ENCODE measurements around the gene IGSF6.
"Not testable (repeated sequence)": the region's sequence is repeated elsewhere in the genome, so short reads cannot be mapped to it uniquely, and the experiment has no call there.

Gene IGSF6

DNA sequence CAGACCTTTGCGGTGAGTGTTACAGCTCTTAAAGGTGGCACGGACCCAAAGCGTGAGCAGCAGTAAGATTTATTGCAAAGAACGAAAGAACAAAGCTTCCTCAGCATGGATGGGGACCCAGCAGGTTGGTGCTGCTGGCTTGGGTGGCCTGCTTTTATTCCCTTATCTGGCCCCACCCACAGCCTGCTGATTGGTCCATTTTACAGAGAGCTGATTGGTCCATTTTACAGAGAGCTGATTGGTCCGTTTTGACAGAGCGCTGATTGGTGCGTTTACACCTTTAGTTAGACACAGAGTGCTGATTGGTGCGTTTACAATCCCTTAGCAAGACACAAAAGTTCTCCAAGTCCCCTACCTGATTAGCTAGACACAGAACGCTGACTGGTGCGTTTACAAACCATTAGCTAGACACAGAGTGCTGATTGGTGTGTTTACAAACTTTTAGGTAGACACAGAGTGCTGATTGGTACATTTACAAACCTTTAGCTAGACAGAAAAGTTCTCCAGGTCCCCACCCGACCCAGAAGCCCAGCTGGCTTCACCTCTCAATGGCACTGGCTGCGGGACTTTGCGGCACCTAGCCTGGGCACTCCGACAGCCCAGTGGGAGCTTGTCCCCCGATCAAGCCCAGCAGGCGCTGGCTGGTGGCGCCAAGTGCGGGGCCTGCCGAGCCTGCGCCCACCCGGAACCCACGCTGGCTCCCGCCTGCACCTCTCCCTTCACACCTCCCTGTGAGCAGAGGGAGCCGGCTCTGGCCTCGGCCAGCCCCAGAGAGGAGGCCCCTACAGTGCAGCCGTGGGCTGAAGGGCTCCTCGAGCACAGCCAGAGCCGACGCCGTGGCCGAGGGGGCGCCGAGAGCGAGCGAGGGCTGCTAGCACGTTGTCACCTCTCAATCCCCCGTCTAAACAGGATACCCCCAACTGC, 22.5 kb downstream of the IGSF6 start:
- not testable (repeated sequence) for DNase-seq (ENCODE audit: low read depth in 2 of 2)

DNA sequence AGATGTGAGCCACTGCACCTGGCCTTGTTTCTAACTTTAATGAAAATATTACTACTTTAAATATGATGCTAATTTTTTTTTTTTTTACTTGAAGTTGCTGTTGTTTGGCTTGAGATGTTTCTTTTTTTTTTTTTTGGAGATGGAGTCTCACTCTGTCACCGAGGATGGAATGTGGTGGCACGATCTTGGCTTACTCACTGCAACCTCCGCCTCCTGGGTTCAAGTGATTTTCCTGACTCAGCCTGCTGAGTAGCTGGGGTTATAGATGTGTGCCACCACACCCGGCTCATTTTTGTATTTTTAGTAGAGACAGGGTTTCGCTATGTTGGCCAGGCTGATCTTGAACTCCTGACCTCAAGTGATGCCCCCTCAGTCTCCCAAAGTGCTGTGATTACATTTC, 23.6 kb downstream of the IGSF6 start:
- DNase-seq (ENCODE audit: low read depth in 2 of 2): no peak

DNA sequence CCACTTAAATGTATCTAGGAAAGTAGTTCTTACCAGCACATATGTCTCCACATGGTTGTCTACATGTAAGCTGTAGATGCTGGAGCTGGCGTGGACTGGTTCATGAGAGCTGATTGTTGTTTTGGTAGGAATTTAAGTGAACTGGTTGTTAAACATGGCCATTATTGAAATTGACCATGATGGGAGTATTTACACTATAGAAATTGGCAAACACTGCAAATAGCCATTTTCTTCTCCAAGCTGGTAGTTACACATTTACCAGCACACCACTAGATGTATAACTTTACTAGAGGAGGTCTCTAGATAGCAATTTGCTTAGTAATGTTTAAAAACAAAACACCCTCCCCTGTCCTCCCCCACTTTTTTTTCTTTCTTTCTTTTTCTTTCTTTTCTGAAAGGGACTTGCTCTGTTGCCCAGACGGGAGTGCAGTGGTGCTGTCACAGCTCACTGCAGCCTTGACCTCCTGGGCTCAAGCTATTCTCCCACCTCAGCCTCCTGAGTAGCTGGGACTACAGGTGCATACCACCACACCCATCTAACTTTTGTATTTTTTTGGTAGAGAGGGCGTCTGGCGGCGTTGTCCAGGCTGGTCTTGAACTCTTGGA, 24.2 kb downstream of the IGSF6 start:
- DNase-seq (ENCODE audit: low read depth in 2 of 2): no peak

DNA sequence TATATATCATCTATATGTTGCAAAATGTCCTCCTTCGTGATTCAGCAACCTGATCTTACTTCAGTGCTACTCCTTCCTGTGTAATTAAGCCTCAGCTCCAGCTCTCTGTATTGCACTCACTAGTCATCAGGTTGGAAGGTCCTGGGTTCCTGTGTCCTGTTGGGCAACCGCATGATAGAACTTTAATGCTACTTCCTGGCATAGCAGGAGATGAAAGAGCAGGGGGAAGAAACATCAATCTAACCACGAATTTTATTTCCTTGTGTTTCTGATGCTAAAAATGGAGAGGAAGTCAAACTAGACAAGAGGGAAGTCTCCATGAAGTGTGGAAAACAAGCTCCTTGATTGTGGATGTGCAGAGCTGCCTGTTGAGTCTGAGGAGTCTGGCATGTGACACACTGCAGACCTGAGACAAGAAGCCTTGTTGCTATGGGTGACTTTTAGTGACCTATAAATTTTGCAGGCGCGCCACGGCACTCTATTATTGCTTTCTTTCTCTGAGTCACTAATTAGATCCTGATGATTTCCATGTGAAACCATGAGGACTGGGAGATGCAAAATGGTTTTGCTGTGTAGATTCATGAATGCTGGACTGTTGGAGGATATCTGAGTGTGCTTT, 25.6 kb downstream of the IGSF6 start:
- DNase-seq (ENCODE audit: low read depth in 2 of 2): peak; percentile 77 to 79

DNA sequence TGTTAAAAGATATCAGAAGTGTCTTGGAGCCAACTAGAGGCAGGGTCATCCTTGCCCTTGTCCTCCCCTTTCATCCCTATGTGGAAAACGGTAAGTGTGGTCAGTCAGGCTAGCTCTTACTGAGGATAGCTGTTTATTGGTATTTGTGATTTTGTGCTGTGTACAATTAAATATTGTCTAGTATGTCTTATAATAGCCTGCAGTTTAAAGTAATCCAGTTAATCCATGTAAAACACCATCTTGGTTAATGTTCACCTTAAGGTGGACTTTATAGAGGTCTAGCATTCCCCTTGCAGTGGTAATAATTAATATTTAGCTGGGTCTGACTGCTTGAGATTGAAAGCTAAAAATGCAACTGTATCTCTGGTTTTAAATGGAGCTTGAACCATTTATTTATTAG, 27.4 kb downstream of the IGSF6 start:
- no peak for DNase-seq (ENCODE audit: low read depth in 2 of 2)

DNA sequence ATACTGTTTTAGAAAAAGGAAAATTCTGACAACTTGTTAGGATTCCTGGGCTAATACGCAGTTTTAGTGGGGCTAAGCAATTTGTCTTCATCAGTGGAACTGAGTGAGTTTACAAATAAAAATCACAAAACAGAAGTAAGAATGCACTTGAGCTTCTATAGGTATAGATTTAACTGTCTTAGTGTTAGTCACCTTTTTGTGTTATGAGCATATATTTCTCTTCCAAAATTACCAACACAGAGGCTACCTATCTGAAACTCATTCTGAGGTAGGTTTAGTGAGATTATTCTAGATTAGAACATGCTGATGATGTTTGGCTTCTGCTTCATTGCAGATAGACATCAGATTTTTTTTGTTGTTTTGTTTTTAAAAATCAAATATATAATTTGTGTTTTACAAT, 29.9 kb downstream of the IGSF6 start:
- no peak for DNase-seq (ENCODE audit: low read depth in 2 of 2)

DNA sequence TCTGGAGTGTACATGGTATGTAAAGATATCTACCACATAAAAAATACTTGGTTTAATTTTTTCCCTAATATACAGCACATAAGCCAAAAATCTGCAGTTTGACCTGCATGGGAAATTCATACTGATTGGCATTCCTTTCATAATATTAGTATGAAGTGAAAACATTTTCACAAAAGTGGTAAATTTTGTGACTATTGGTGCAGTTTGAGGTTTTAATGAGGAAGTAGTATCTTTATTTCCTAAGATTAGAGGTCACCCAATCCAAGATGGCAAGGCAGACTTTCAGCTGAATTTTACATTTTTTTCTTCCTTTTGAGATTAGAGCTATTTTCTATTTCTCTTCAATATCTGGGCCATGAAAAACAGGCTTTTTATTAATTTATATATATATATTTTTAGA, 31.8 kb downstream of the IGSF6 start:
- no peak for DNase-seq (ENCODE audit: low read depth in 2 of 2)

DNA sequence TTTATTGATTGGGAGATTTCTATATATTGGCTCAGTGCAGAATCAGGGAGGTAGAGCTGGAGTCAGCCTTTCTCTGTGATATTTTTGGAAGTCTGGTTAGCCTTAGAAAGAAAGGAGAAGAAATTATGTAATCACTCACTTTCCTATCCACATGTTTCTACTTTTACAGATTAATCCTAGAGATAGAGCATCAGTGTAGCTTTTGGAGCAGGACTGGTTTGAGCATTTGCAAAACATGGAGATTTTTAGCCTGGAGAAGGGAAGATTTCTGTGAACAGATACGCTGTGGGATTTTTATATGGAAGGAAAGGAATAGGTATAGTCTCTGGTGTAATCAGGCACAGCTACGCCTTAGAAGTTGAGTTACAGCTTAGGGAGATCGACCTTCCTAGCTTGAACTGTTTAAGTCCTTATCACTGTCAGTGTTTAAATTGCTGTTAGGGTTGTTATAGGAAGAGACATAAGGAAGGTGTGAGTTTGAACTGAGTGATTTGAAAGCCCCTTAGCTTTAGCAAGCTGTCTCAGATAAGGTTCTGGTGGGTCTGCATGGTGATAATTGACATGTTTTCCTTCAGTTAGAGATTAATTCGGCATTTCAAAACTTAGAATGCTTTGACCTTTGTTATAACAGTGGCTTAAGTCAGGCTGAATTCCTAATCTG, 32.5 kb downstream of the IGSF6 start:
- no peak for DNase-seq (ENCODE audit: low read depth in 2 of 2)

DNA sequence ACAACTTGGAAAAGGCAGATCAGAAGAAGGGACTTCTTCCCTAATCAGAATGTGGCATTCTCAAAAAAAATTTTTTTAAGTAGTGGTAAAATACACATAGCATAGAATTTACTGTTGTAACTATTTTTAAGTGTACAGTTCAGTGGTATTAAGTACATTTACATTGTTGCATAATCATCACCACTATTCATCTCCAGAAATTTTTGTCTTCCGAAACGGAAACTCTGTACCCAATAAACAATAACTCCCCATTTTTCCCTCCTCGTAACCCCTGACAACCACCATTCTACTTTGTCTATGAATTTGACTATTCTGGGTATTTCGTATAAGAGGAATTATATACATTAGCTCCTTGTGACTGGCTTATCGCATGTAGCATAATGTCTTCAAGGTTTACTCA, 34.1 kb downstream of the IGSF6 start:
- DNase-seq (ENCODE audit: low read depth in 2 of 2): no peak

DNA sequence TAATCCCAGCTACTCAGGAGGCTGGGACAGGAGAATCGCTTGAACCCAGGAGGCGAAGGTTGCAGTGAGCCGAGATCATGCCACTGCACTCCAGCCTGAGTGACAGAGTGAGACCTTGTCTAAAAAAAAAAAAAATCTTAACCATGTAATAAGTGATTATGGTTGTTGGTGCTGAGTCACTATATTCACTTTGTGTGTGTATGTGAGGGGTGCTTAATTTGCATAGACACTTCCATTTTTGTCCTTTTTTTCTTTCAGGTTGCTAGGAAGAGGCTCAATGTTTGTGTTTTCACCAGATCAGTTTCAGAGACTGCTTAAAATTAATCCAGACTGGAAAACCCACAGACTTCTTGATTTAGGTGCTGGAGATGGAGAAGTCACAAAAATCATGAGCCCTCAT, 34.8 kb downstream of the IGSF6 start:
- no peak for DNase-seq (ENCODE audit: low read depth in 2 of 2)

DNA sequence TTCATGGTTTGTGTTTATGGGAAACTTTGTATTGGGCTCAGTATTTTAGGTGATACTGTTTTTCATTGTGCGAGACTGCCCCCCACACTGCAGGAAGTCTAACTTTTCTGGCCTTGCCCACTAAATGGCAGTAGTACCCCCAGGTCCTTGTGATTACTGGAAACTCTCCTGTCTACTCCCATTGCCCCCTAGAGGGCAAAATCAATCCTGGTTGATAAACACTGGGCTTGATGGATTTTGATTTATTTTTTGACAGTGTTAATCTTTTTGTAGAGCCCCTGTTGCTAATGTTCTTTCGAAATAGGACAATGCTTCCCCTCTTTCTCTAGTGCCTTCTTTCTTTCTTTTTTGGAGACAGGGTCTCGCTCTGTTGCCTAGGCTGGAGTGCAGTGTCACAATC, 37.5 kb downstream of the IGSF6 start:
- DNase-seq (ENCODE audit: low read depth in 2 of 2): no peak

DNA sequence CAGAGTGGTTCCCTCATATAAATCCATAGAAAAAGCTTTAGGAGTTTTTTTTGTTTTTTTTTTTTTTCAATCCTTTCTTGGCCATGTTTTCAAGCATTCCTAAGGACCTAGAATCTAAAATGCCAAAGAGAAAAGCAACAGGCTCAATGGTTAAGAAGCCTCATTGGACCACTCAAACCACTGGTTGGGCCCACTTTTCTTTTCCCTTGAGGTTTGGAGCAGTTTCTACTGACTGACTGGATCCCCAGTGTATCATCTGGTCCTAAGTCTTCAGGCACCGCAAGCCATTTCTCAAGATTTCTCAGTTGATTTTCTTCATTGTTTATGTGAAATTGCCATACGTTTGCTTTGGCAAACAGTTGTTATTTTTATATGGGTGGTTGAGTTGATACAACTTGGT, 38.6 kb downstream of the IGSF6 start:
- DNase-seq (ENCODE audit: low read depth in 2 of 2): no peak

DNA sequence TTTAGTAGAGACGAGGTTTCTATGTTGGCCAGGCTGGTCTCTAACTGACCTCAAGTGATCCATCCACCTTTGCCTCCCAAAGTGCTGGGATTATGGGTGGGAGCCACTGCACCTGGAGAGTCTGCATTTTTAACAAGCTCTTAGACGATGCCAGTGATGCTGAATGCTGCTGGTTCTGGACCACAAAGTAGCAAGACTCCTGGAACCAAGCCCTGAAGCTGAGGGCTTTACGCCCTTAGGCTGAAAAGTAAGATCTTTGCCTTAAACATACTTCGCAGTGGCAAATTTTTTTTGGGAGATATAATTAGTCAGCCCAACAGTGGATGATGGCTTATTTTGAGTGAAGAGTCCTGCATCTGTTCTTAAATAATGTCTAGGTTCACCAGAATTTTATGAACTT, 39.0 kb downstream of the IGSF6 start:
- no peak for DNase-seq (ENCODE audit: low read depth in 2 of 2)

DNA sequence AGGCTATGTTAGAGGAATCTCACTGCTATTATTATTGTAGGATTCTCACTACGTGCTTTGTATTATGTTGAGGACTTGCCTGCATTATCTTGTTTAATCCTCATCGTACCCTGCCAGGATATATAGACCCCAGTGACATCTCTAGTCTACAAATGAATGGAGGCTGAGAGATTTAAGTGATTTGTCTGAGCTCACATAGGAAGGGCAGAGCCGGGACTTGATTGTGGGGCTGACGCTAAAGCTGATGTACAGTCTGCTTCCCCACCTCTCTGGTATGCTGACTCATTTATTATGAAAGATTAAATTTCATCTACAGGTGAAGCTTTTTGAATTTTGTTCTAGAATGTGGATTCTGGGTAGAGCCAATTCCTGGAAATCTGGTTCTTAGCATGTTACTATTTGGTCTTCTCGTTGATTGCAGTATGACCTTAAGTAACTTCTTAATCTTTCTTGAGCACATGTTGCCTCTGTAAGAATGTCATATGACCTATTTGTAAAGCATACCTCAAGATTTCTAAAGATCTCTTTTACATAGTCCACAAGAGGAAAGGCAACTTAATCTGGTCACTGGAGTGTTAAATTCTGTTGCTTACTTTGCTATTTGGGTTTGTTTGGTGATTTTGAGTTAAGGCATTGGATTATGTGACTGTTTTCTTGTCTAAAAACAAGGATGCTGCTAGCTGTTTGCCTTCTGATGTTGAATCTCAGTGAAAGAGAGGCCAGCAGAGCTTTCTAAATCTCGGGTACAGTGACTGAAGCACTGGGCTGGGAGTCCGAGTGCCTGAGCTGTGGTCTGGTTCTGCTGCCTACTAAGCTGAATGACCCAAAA, 40.6 kb downstream of the IGSF6 start:
- DNase-seq (ENCODE audit: low read depth in 2 of 2): no peak

DNA sequence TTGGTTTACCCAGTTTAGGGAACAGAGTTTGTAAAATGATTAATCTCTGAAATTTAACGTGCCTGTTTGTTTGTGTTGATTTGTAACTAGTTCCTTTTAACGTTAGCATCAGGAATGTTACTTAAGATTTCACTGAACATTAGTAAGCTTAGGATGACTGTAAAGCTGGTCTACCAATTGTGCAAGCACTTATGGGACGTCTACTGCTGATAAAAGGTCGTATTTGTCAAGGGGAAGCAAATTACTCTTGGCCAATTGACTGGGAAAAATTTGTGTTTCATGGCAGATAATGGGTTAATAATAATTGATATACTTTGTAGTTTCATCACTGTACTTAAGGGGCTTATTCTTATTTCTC, 41.2 kb downstream of the IGSF6 start:
- no peak for DNase-seq (ENCODE audit: low read depth in 2 of 2)

DNA sequence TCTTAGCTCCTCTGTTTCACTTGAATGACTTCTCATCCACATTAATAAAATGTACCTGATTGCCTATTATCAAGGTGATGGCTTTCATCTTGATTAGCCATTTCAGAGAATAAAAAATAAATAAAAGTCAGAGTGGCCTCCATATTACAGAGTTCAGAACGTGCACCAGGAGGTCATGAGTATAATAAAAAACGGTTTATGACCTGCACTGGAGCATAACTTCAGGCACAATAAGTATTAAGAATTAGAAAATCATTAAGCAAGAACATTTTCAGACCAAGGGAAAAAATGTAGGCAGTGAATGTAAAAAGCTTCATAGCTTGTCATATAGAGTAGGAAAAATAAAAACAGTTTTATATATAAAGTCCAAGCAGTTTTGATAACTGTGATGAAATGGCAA, 41.6 kb downstream of the IGSF6 start:
- DNase-seq (ENCODE audit: low read depth in 2 of 2): no peak

DNA sequence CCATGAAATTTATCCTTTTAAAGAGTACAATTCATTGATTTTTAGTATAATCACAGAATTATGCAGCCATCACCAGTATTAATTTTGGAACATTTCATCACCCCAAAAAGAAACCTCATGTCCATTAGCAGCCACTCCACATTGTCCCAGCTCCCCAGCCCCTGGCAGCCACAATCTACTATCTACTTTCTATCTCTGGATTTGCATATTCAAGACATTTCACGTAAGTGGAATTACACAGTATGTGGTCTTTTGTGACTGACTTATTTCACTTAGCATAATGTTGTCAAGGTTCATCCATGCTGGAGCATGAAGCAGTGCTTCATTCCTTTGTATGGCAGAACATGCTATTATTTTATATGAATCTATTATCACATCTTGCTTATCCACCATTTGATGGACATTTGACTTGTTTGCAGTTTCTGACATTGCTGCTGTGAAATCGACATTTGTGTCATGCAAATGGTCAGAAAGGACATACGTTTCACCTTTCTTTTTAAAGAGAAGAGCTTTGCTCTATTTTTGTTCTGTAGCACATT, 42.3 kb downstream of the IGSF6 start:
- DNase-seq (ENCODE audit: low read depth in 2 of 2): no peak

DNA sequence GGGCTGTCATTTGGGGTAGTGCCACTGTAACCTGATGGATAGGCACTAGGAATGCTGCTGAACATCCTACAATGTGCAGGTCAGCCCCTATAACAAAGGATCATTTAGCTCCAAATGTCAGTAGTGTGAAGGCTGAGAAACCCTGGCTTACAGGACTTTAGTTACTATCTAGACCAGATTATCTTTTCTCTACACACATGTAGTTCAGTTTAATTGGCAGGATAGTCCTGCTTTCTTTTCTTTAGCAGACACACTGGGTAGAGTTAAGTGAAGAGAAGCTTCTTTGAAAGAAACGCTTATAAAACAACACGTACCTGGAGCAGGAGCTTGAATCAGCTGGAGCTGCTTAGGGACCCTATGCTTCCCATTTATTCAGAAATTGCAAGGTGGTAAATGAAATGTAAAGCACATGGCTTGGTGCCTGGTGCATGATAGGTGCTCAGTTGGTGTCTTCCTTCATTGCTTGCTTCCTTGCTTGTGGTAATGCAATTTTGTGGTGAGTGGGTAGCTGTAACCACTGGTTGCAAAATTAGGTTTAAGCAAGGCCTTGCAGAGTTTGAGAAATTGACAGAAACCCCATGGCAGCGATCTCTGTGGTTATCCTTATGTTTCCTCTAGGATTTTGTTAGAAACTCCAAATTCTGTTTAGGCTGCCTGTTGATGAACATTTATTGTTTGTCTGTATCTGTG, 43.6 kb downstream of the IGSF6 start:
- no peak for DNase-seq (ENCODE audit: low read depth in 2 of 2)

DNA sequence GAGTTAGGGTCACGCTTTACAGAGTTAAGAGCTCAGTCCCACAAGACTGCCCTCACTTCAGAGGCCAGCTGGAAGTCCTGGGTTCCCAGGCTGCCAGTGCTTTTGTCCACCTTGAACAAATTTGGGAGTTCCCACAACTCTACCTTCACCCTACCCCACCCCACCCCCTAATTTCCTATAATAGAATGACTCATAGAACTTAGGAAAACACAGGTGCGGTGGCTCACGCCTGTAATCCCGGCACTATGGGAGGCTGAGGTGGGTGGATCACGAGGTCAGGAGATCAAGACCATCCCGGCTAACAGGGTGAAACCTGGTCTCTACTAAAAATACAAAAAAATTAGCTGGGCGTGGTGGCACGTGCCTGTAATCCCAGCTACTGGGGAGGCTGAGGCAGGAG, 46.6 kb downstream of the IGSF6 start:
- DNase-seq (ENCODE audit: low read depth in 2 of 2): not testable (repeated sequence)

DNA sequence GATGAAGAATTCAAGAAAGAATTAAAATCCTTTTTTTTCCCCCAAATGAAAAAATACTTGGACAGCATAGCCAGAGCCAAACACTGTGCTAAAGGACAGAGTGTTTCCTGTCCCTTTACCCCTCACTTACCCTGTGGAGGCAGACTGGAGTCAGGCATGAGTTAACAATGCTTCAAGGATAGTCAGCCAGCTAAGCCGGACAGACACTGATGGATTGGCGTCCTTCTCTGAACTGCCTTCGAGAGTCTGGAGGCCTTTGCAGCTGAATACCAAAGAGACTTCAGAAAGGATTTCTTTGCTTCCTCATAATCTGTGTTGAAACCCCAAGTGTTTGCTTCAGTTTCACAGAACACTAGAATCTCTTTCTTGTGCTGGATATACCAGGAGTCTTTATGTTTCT, 48.5 kb downstream of the IGSF6 start:
- DNase-seq (ENCODE audit: low read depth in 2 of 2): no peak

DNA sequence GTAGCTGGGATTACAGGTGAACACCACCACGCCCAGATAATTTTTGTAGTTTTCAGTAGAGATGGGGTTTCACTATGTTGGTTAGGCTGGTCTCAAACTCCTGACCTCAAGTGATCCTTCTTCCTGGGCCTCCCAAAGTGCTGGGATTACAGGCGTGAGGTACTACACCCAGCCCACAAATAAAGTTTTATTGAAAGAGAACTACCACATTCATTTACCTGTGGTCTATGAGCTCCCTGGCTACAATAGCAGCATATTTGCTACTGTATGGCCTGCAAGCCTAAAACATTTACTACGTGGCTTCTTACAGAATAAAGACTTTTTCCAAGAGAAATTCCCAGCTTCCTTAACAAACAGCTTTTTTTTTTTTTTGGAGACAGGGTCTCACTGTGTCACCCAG, 49.6 kb downstream of the IGSF6 start:
- no peak for DNase-seq (ENCODE audit: low read depth in 2 of 2)

Data from fibroblast of skin of left biceps (primary cell).